ENCODE results near the gene TET1.
"Not testable (repeated sequence)": the region's sequence is repeated elsewhere in the genome, so short reads cannot be mapped to it uniquely, and the experiment has no call there.

TET1 gene

GRCh38 chr10:68618234-68618633 lies 58.1 kb downstream of the TET1 start:
- DNase-seq = no peak

- DNase-seq = no peak
Measured at GRCh38 chr10:68619595-68619994, 59.5 kb downstream of the TET1 start.

DNA sequence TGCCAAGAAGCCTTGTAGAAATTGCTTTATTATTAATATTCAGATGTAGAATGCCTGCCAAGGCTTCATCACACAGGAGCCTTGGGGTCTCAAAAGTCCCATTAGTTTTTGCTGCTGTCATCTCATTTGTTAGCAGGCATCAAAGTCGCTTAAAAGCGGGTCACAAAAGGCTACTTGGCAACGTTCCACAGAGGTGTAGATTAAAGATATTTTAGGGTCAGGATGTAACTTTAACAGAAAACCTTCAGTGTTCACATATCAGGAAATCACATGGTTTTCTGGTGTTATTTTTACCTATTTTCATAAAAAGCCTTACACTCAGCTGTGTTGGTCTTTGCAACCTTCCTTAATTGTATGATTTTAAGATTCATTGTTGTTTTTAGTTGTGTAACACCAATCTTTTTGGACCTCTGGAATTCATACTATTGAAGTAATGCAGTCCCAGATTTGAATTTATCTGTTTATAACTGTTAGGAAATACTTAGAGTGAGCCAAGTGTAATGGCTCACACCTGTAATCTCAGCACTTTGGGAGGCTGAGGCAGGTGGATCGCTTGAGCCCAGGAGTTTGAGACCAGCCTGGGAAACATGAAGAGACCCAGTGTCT lies 65.3 kb downstream of the TET1 start:
- DNase-seq = peak in 1 of 2 donors; percentile 35

- peak in 1 of 2 donors; percentile 23 for DNase-seq
Measured at GRCh38 chr10:68628576-68629127, 68.5 kb downstream of the TET1 start.

DNA sequence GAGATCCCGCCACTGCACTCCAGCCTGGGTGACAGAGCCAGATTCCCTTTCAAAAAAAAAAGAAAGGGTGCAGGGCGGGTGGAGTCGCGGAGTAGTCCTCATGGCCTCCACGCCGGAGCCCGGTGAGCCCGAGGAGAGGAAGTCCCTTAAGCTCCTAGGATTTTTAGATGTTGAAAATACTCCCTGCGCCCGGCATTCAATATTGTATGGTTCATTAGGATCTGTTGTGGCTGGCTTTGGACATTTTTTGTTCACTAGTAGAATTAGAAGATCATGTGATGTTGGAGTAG lies 72.1 kb downstream of the TET1 start:
- not testable (repeated sequence) for DNase-seq

- DNase-seq = no peak
Measured at GRCh38 chr10:68633281-68633680, 73.1 kb downstream of the TET1 start.

GRCh38 chr10:68633816-68634466 lies 73.8 kb downstream of the TET1 start:
- DNase-seq = no peak

- no peak for DNase-seq
Measured at GRCh38 chr10:68636335-68636734, 76.2 kb downstream of the TET1 start.

DNA sequence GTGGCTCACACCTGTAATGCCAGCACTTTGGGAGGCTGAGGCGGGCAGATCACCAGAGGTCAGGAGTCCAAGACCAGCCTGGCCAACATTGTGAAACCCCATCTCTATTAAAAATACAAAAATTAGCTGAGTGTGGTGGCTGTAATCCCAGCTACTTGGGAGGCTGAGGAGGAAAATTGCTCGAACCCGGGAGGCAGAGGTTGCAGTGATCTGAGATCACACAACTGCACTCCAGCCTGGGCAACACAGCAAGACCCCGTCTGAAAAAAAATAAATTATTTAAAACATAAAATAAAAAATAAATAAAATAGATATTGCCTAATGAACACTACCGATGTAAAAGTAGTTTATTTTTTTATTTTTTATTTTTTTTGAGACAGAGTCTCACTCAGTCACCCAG lies 83.4 kb downstream of the TET1 start:
- DNase-seq = not testable (repeated sequence)

DNA sequence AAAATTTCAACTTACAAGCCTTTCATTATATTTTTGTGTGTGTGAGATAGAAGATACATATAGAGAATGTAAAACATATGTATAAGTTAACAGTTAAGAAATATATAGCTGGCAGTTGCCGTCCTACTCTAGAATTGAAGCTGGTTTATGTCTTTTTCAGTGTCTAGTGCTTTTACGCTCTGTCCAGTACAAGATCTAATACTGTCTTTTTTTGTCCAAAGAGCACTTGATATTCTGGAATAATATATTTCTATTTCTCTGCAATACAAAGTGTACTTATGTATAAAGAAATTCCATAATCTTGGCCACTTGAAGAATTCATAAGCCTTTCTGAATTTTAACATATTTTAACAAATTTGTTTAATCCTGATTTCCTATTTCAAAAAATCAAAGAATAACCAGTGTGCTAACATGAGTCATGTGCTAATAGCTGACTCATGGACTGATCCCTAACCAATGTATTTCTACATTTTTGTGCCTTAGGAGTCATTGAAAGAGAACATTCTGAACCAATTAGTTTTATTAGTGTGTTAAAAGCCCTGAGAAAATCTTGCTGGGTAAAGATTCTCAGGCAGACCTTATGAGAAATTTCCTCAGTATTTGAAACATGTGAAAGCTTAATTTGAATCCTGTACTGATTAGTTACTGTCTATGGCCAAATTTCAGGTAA lies 87.7 kb downstream of the TET1 start:
- no peak for DNase-seq

GRCh38 chr10:68655620-68656126 lies 95.5 kb downstream of the TET1 start:
- DNase-seq = no peak

DNA sequence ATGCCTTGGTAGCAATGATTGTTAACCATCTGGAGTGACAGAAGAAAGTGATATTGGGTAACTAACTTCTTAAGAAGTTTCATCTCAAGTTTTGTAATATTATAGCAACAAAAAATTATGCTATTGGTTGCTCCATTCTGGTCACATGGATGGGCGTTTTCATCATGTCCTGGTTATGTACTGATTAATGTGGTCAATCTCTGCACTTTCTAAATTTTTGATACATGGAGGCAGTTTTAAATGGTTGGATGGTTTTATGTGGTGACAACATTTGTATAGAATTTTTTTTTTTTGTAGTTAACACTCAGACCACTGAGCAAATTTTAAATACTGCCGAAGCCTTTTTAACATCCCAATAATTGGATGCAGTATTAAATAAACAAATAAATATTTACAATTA lies 105.7 kb downstream of the TET1 start:
- no peak for DNase-seq

GRCh38 chr10:68666280-68666760 lies 106.2 kb downstream of the TET1 start:
- no peak for DNase-seq

GRCh38 chr10:68668231-68668630 lies 108.1 kb downstream of the TET1 start:
- DNase-seq = no peak

GRCh38 chr10:68668972-68669371 lies 108.8 kb downstream of the TET1 start:
- DNase-seq = no peak

- peak; percentile 14 to 64 for DNase-seq
Measured at GRCh38 chr10:68684413-68684812, 124.3 kb downstream of the TET1 start.

DNA sequence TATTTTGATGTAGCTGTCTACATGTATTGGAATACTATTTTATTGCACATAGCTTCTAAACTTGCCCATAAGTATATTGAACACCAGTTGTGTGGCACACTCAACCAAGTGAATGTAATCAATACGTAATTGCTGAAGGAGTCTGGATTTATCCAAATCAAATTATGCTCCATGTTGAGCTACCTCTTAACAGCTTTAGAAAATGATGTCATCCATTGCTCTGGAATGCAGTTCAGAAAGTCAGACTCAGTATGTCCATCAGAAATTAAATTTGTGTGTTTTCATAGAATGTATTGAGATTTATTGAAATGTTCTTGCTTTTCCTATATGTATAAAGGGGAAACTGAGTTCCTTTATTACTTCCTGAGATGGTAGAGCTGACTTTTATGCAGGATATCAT lies 135.9 kb downstream of the TET1 start:
- no peak for DNase-seq

- no peak for DNase-seq
Measured at GRCh38 chr10:68697106-68697505, 137.0 kb downstream of the TET1 start.

DNA sequence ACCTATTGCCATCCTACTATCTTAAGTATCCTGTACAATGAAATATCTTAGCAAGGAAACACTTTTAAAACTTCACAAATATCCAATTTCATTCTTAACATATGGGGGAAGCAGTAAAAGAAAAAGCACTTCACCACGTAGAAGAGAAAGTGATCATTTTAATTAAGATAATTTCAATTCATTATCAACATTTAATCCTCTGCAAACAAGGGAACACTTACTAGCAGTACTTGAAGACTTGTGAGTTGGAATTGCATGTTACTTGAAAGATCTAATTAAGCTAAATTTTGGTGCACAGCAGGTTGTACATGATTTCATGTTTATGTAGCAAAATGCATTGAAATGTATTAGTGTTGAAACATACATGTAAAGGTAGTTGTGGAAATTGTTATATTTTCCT lies 140.1 kb downstream of the TET1 start:
- no peak for DNase-seq

- no peak for DNase-seq
Measured at GRCh38 chr10:68705548-68705947, 145.4 kb downstream of the TET1 start.

DNA sequence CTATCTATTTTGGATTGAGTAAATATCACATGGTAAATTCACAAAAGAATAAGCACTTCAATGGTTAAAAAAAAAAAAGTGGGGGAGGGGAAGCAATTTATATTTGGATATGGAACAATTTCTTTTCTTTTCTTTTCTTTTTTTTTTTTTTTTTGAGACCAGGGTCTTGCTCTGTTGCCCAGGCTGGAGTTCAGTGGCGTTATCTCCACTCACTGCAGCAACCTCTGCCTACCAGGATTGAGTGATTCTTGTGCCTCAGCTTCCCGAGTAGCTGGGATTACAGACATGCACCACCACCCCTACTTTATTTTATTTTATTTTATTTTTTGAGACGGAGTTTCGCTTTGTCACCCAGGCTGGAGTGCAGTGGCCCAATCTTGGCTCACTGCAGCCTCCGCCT lies 148.8 kb downstream of the TET1 start:
- not testable (repeated sequence) for DNase-seq

- not testable (repeated sequence) for DNase-seq
Measured at GRCh38 chr10:68713065-68713464, 152.9 kb downstream of the TET1 start.

- no peak for DNase-seq
Measured at GRCh38 chr10:68717435-68717834, 157.3 kb downstream of the TET1 start.
